GM12801 (cell line): Measurements from ENCODE around the gene TXNDC8.

ENCODE experiments used
- CTCF ChIP-seq: IDR thresholded peaks from one replicate; pipeline ENCODE4 v1.5.1; 2011; ENCODE audit warnings: control low read depth; ENCODE audit not compliant: insufficient read length; ENCODE audit errors: extremely low read depth

TXNDC8 gene

GRCh38 chr9:110356639-110357395 lies 19.2 kb upstream of the TXNDC8 start:
- no peak for TF ChIP-seq CTCF

GRCh38 chr9:110355911-110356310 lies 18.2 kb upstream of the TXNDC8 start:
- no peak for TF ChIP-seq CTCF

GRCh38 chr9:110351009-110351467 lies 13.4 kb upstream of the TXNDC8 start:
- TF ChIP-seq CTCF = no peak

GRCh38 chr9:110346325-110346724 lies 8.7 kb upstream of the TXNDC8 start:
- no peak for TF ChIP-seq CTCF

GRCh38 chr9:110344821-110345220 lies 7.2 kb upstream of the TXNDC8 start:
- no peak for TF ChIP-seq CTCF

GRCh38 chr9:110343551-110343950 lies 5.9 kb upstream of the TXNDC8 start:
- TF ChIP-seq CTCF = no peak

- no peak for TF ChIP-seq CTCF
These were observed 2.6 kb upstream of the TXNDC8 start for GRCh38 chr9:110340306-110340705.
